Measurements from ENCODE around the gene ZNF618.

Gene ZNF618

DNA sequence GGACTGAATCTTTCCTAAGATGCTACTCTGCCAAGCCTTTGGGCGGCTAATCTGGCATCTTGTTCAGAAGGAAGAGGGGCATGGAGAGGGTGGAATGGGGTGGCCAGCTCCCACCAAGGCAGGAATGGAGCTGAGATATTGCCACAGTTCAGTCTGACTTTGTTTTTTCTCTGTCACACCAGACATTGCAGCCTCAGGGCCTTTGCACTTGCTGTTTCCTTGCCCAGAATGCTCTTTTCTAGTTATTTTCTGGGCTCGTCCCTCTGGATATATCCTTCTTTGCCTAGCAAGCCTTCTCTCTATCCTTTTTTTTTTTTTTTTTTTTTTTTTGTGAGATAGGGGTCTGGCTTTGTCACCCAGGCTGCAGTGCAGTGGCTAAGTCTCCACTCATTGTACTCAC lies 40.8 kb downstream of the ZNF618 start:
- TF ChIP-seq, protein P1, sequence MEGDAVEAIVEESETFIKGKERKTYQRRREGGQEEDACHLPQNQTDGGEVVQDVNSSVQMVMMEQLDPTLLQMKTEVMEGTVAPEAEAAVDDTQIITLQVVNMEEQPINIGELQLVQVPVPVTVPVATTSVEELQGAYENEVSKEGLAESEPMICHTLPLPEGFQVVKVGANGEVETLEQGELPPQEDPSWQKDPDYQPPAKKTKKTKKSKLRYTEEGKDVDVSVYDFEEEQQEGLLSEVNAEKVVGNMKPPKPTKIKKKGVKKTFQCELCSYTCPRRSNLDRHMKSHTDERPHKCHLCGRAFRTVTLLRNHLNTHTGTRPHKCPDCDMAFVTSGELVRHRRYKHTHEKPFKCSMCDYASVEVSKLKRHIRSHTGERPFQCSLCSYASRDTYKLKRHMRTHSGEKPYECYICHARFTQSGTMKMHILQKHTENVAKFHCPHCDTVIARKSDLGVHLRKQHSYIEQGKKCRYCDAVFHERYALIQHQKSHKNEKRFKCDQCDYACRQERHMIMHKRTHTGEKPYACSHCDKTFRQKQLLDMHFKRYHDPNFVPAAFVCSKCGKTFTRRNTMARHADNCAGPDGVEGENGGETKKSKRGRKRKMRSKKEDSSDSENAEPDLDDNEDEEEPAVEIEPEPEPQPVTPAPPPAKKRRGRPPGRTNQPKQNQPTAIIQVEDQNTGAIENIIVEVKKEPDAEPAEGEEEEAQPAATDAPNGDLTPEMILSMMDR (conservative IDR thresholded peaks at IDR 0.05): no peak

DNA sequence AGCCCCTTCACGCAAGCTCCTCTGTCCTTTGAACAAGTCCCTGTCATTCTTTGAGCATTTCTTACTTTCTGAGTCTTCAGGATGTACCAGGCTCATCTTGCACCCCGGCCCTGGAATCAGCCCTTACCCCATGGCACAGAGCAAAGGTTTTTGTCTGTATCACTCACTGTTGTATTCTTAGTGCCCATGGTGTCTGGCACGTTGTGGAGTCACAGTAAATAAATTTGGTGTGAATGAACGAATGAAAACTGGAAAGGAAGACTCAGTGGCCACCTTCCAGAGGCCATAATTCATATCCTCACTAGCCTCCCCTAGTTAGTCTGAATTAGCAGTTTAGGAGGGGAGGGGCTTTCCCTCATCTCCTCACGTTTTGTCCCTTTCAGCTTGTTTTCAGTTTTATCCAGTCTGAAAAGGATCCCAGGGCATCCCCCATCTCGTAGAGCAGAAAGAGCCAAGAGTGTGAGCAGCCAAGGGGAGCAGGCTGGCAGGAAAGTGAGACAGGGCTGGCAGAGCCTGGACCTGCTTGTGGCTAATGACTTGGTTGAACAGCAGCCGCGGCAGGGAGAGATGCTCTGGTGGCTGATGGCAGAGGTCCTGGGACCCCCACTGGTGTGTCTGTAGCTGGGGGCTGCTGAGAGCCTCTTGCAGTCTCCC lies 42.7 kb downstream of the ZNF618 start:
- TF ChIP-seq, protein P1 (conservative IDR thresholded peaks at IDR 0.05): no peak
- H3K27ac ChIP-seq: no peak overlapping the region

More for the DNA sequence above, 40.8 kb downstream of the ZNF618 start:
- no peak overlapping the region for H3K27ac ChIP-seq

DNA sequence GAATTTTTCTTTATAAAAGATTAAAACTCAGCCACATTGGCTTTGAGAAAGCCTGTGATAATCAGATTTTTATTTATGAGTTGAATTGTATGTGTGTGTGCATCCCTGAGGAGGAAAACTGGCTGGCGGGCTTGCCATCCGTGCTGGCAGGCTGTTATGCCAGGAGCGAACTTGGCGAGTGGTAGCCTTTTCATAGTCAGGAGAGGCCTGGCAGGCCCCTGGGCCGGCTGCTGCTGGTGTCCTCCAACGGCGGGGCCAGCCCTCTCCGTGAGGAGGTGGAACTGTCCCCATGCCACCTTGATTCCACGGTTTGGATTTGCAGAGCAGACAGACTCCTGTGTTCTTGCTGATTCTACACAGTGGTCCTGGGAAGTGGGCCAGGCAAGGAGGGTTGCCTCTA lies 43.3 kb downstream of the ZNF618 start:
- H3K27ac ChIP-seq: no peak overlapping the region
- TF ChIP-seq, protein P1 (conservative IDR thresholded peaks at IDR 0.05): no peak

DNA sequence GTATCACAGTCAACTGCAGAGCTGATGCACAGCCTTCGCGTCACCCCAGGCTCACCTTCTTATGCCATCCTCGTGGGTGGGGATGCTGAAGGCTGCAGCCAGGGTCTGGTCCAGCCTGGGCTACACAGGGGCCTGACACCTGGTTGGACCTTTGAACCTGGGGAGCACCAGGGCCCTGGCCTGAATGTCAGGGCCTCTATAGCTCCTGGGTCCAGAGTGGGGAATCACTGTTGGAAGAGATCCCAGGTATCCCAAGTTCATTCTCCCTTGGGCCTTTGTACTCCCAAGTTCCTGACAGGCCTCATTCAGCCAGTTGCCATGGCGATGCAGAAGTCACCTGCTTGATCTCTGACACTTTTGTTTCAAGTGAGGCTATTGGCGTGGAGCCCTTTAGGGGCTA lies 43.8 kb downstream of the ZNF618 start:
- TF ChIP-seq, protein P1 (conservative IDR thresholded peaks at IDR 0.05): no peak

DNA sequence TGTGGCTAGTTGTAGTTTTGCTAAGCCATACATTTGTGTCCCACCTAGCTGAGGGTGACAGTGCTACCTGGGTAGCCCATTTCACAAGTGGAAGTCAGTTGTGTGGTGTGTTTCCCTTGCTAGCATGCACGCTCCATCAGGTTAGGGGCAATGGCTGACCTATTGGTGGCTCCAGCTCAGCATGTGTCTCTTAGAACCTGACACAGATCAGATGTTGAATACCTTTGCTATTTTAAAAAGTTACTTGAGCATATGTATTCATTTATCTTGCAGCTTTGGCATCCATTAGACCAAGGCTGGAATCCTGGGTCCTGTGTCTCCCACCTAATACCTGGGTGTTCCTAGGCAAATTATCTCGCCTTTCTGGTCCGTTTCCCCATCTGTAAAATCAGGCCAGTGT lies 44.8 kb downstream of the ZNF618 start:
- no peak overlapping the region for H3K27ac ChIP-seq
- TF ChIP-seq, protein P1 (conservative IDR thresholded peaks at IDR 0.05): no peak

More for the DNA sequence above, 43.8 kb downstream of the ZNF618 start:
- no peak overlapping the region for H3K27ac ChIP-seq

DNA sequence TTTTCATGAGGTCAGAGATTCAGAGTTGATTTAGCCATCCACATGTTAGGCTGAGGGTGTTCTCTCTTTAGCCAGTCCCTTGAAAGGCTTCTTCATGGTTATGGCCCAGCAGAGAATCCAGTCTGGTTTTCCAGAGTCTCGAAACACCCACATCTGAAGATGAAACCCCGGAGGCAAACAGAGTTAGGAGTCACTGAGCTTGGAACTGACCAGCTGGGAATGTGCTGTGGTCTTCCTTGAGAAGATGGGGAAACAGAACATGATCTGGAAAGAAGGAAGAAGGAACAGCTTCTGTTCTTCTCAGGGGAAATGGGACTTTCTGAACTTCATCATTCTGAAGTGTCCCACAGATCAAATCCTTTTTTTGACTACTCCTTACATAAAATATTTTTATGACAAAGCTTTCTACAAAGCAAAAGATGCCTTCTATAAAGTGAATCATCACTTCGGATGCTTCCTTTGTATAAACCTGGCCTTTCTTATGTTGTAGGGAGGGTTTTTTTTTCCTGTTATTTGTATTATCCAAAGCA lies 45.4 kb downstream of the ZNF618 start:
- TF ChIP-seq, protein P1 (conservative IDR thresholded peaks at IDR 0.05): no peak
- H3K27ac ChIP-seq: no peak overlapping the region; the same call in 1 of the 2 replicates

DNA sequence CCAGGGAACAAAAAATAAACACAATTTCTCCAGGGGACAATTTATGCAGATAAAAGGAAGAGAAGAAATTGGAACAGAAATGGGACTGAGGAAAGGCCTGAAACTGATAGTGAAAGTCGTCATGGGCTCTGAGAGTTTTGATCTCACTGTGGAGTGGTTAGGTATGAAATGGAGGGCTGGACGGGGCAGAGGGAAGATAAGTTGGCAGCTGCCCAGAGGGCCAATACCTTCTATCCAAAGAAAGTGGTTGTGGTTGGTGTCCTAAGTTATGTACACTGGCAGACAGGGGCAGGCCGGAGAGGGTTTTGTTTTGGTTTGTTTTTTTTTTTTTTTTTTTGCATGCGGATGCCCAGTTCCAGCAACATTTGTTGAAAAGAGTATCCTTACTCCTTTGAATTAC lies 46.1 kb downstream of the ZNF618 start:
- TF ChIP-seq, protein P1 (conservative IDR thresholded peaks at IDR 0.05): no peak

More for the DNA sequence above, 46.1 kb downstream of the ZNF618 start:
- H3K27ac ChIP-seq: peak overlapping the region; percentile 5
